ENCODE results near the gene COL18A1.

Gene COL18A1

DNA sequence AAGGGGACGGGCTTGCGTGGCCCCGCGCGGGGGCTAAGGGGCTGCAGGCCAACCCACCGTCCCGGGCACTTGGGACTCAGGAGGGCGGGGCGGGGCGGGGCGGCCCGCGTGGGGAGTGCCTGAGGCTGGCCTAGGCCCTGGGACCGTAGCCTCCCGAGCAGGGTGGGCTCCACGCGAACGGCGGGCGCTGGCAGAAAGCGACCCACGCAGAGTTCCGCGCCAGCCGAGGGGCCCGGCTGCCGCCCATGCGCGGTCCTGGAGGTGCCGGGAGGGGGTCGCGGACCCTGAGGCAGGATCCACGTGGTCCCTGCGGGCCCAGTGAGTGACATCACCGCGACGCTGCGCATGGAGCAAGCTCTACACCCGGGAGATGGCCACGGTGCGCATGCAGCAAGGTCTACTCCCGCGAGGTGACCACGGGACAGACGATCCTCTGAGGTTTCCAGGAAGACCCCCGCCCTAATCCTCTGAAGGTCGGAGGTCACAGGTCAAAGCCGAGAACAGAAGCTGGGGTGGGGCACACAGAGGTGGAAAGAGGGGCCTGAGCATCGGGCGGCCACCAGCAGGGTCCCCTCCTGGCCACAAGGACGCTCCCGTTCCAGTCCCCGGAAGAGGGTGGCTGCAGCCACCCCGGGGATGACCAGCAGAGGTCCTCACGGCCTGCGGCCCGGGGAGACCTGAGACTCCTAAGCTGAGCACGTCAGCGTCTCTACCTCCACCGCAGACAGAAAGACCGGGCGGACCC is 150.8 kb downstream of the COL18A1 start:
- Histone ChIP-seq H3K27ac (ENCODE audit: poor library complexity, severe bottlenecking) (no peak overlapping the region), H3K4me1 (ENCODE audit: insufficient read depth, poor library complexity, severe bottlenecking) (peaks cover 8% of the 10 kb centered on the region), H3K9me3 (ENCODE audit: severe bottlenecking) (no peaks in the 10 kb centered on the region), H3K27me3 (ENCODE audit: insufficient read depth, poor library complexity, severe bottlenecking) (no peaks in the 10 kb centered on the region), H3K4me3 (ENCODE audit: severe bottlenecking) (peak overlapping the region; percentile 29), H3K36me3 (ENCODE audit: low read depth) (no peaks in the 10 kb centered on the region)
- TF ChIP-seq, protein P1, sequence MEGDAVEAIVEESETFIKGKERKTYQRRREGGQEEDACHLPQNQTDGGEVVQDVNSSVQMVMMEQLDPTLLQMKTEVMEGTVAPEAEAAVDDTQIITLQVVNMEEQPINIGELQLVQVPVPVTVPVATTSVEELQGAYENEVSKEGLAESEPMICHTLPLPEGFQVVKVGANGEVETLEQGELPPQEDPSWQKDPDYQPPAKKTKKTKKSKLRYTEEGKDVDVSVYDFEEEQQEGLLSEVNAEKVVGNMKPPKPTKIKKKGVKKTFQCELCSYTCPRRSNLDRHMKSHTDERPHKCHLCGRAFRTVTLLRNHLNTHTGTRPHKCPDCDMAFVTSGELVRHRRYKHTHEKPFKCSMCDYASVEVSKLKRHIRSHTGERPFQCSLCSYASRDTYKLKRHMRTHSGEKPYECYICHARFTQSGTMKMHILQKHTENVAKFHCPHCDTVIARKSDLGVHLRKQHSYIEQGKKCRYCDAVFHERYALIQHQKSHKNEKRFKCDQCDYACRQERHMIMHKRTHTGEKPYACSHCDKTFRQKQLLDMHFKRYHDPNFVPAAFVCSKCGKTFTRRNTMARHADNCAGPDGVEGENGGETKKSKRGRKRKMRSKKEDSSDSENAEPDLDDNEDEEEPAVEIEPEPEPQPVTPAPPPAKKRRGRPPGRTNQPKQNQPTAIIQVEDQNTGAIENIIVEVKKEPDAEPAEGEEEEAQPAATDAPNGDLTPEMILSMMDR (IDR thresholded peaks at IDR 0.05; ENCODE audit: poor library complexity, severe bottlenecking): peak; percentile 75
- peak; percentile 73 for ATAC-seq (ENCODE audit: low read depth)
- peak; percentile 73 for DNase-seq (ENCODE audit: low spot score)

DNA sequence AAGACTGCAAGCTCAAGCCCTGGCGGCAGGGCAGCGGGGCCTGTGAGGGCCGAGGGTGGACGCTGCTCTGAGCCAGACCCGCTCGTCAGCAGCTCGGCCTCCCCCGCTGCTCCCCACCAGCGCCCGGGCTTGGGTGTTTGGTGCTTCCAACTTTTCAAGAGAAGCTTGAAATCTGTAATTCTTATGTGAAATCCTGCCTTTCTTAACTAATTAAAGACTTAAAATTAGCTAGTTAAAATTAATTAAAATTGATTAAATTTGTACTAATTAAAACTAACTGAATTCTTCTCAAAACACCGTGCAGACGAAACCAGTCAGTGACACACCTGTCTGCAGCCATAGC is 151.3 kb downstream of the COL18A1 start:
- ATAC-seq (ENCODE audit: low read depth) (no peak), DNase-seq (ENCODE audit: low spot score) (no peak)
- TF ChIP-seq, protein P1 (IDR thresholded peaks at IDR 0.05; ENCODE audit: poor library complexity, severe bottlenecking): peak; percentile 43
- Histone ChIP-seq H3K4me3 (ENCODE audit: severe bottlenecking) (no peak overlapping the region), H3K9me3 (ENCODE audit: severe bottlenecking) (no peaks in the 10 kb centered on the region), H3K4me1 (ENCODE audit: insufficient read depth, poor library complexity, severe bottlenecking) (peaks cover 5% of the 10 kb centered on the region), H3K36me3 (ENCODE audit: low read depth) (no peaks in the 10 kb centered on the region), H3K27ac (ENCODE audit: poor library complexity, severe bottlenecking) (no peak overlapping the region), H3K27me3 (ENCODE audit: insufficient read depth, poor library complexity, severe bottlenecking) (no peaks in the 10 kb centered on the region)

DNA sequence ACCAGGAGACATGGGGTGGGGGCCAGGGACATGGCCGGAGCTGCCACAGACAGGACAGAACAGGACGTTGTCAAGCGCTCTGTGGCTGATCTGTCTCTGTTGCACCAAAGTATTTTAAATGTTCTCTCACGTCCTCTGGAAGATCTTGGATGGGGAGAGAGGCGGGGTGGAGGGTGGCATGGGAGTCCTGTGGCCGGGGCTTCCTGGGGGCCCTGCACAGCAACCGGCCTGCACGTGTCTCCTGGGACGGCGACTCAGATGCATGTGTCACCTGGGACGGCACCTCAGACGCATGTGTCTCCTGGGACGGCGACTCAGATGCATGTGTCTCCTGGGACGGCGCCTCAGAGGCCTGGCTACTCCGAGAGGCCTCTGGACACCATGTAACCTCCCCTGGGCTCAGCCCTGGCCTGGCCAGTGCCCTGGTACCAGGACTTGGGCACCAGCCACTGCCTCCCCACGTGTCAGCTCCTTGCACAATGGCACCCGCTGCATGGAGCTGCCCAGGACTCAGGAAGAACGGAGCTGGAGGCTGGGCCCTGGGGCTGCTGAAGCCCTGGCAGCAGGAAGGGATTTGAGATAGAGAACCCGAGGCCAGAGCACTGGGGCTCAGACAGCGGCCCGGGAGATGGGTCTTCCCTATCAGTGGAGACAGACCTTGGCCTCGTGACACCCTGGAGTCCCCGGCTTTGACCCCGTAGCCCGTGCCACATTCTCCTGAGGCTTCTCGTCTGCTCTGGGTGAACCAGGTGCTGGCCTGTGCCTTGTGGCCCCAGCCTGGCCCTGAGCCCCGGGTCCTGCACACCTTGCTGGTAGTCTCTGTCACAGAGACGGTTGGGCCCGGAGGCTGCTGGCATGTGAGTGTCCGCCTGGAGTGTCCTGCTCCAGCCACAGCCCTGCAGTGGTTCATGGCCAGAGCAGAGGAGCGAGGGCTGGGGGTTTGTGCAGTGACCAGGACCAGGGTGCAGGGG is 152.0 kb downstream of the COL18A1 start:
- no peak for ATAC-seq (ENCODE audit: low read depth)
- TF ChIP-seq, protein P1 (IDR thresholded peaks at IDR 0.05; ENCODE audit: poor library complexity, severe bottlenecking): no peak
- no peaks in the 10 kb centered on the region for H3K36me3 ChIP-seq (ENCODE audit: low read depth)
- no peak overlapping the region for H3K4me3 ChIP-seq (ENCODE audit: severe bottlenecking)
- H3K27ac ChIP-seq (ENCODE audit: poor library complexity, severe bottlenecking): no peak overlapping the region
- no peaks in the 10 kb centered on the region for H3K4me1 ChIP-seq (ENCODE audit: insufficient read depth, poor library complexity, severe bottlenecking)
- no peaks in the 10 kb centered on the region for H3K9me3 ChIP-seq (ENCODE audit: severe bottlenecking)
- H3K27me3 ChIP-seq (ENCODE audit: insufficient read depth, poor library complexity, severe bottlenecking): no peaks in the 10 kb centered on the region
- peak; percentile 66 for DNase-seq (ENCODE audit: low spot score)

DNA sequence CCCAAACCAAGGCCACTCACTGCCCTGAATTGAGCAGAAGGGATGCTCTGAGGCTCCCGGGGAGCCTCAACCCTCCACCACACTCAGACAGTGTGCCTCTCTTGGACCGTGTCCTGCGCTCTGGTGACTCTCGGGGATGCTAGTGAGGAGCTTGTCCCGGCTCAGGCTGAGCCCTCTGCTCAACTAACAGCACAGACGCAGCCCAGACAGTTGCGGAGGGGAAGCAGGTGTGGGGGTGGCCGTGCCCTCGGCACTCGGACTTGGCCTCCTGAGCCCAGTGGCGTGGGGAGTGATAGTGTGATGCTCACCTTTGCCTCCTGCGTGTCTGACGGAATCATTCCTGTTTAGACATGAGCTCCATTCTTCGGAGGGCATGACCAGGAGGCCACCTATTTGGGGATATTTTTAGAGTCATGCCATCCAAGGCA is 152.7 kb downstream of the COL18A1 start:
- TF ChIP-seq, protein P1 (IDR thresholded peaks at IDR 0.05; ENCODE audit: poor library complexity, severe bottlenecking): no peak
- no peak for DNase-seq (ENCODE audit: low spot score)
- no peak overlapping the region for H3K4me3 ChIP-seq (ENCODE audit: severe bottlenecking)
- no peaks in the 10 kb centered on the region for H3K4me1 ChIP-seq (ENCODE audit: insufficient read depth, poor library complexity, severe bottlenecking)
- no peak for ATAC-seq (ENCODE audit: low read depth)
- no peaks in the 10 kb centered on the region for H3K27me3 ChIP-seq (ENCODE audit: insufficient read depth, poor library complexity, severe bottlenecking)
- H3K9me3 ChIP-seq (ENCODE audit: severe bottlenecking): no peaks in the 10 kb centered on the region
- no peak overlapping the region for H3K27ac ChIP-seq (ENCODE audit: poor library complexity, severe bottlenecking)
- H3K36me3 ChIP-seq (ENCODE audit: low read depth): no peaks in the 10 kb centered on the region
